Measurements from ENCODE around the gene OGA.
"Not testable (repeated sequence)": the region's sequence is repeated elsewhere in the genome, so short reads cannot be mapped to it uniquely, and the experiment has no call there.

Gene OGA

DNA sequence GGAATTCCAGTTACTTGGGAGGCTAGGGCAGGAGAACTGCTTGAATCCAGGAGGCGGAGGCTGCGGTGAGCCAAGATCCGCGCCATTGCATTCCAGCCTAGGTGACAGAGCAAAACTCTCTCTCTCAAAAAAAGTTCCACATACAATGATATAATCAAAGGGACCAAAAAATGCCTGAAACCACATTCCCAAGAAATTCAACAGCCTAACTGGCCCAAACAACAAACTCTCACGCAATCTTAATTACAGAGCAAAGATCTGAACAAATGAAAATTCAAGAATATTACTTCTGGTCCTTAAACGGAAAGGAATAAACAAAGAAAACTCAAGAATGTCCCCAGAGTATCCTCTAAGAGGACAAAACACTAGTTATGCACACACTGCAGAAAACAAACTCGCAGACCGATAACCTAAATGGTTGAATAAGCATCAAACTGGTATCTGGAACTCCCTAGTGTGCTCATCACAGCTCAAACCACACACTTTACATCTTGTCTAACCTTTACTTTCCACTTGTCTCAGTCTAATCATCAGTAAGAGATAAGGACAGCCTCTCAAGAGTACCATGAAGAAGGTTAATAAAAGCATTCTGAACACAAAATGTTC is 3.7 kb downstream of the OGA start:
- H3K27ac ChIP-seq = no peak overlapping the region
- no peak for DNase-seq (ENCODE audit: low read depth, low spot score)

- H3K27ac ChIP-seq = no peak overlapping the region
- no peak for DNase-seq (ENCODE audit: low read depth, low spot score)
These were observed 5.6 kb downstream of the OGA start for GRCh38 chr10:101812606-101813005.

GRCh38 chr10:101807158-101807557 is 11.1 kb downstream of the OGA start:
- no peak for DNase-seq (ENCODE audit: low read depth, low spot score)
- no peak overlapping the region for H3K27ac ChIP-seq

GRCh38 chr10:101803511-101803910 is 14.7 kb downstream of the OGA start:
- no peak for DNase-seq (ENCODE audit: low read depth, low spot score)
- no peak overlapping the region for H3K27ac ChIP-seq

- H3K27ac ChIP-seq = no peak overlapping the region
- DNase-seq (ENCODE audit: low read depth, low spot score) = no peak
These were observed 20.7 kb downstream of the OGA start for GRCh38 chr10:101797403-101798059.

DNA sequence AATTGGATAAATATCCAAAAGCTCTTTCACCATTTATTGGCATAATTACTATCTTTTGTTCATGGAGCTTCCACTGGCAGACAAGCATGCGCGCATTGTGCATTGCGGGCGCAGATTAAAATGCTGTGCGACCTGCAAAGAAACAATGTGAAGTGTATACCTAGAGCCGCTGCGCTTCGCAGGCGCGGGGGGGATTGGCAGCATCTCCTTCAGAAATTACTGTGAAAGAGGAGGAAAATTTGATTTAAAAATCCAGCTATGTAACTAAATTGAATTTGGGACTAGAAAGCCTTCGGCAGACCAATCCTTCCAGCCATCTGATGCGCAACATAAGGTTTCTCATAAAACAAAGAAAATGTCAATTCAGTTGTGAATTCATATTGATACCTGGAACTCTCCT is 24.7 kb downstream of the OGA start:
- no peak overlapping the region for H3K27ac ChIP-seq
- no peak for DNase-seq (ENCODE audit: low read depth, low spot score)

- H3K27ac ChIP-seq = no peak overlapping the region
- DNase-seq (ENCODE audit: low read depth, low spot score) = no peak
These were observed 28.6 kb downstream of the OGA start for GRCh38 chr10:101789686-101790085.

- DNase-seq (ENCODE audit: low read depth, low spot score); H3K27ac ChIP-seq: not testable (repeated sequence)
These were observed 29.0 kb downstream of the OGA start for GRCh38 chr10:101789231-101789630.

DNA sequence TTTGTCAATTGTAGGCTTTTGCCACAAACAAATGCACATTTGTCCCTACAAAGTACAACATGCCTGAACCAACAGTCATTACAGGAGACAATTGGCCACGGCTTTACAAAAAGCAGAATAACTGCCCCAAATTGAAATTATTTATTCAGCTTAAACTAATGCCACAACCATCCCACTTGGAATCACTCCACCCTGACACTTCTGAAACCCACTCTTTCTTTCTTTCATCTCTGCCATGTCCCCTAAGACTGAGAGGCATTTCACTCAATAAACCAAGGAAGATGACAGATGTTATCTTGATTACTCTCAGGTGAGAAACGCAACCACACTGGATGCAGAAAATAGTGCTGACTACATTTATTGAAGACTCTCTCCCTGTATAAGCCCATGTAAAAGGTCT is 32.4 kb downstream of the OGA start:
- DNase-seq (ENCODE audit: low read depth, low spot score) = no peak
- peak overlapping the region; percentile 62 for H3K27ac ChIP-seq

- no peak for DNase-seq (ENCODE audit: low read depth, low spot score)
- peak overlapping the region; percentile 62 for H3K27ac ChIP-seq
These were observed 33.7 kb downstream of the OGA start for GRCh38 chr10:101784558-101784957.

GRCh38 chr10:101783736-101784118 is 34.5 kb downstream of the OGA start:
- H3K27ac ChIP-seq = peak overlapping the region; percentile 62
- no peak for DNase-seq (ENCODE audit: low read depth, low spot score)

DNA sequence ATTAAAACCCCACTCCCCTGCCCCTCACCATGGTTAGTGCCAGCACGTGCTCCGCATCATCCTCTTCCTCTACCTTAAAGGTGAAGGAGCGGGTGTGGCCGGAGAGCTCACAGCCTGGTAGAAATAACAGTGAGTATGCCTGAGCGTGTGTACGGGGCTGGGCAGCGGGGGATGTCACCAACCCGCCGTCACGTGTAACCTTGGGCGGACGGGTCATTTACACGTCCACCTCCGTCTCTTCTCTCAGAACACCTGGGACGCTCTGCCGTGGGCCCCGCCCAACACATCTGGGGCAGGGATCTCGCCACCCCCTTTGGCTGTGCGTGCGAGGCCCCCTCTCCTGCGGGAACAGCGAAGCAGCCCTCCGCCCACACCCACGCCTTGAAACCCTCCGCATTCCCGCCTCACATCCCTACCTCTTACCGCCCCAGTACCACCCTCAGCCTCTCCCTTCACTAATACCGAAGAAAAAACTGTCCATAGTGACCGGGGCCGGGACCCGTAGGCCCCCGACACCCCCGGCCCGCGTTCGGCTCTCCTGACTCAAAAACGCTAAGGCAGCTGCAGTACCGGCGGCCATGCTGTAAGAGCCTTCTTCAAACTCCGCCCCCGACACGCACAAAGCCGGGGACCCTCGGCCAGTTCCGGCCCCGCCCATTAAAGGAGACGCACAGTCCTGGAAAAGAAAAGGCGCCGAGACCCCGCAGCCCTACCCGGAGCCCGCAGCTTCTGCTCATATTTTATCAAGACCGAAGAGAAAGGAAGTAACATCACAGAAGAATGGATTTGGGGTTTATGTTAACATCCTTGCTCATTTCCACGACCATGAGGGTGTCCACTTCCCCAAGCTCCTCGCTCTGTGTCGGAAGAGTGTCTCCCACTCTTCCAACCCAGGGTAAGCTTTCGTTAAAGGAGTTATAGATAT is 35.2 kb downstream of the OGA start, which contains the start of gene NPM3:
Gene NPM3 (minus strand): TSS at position 636 of the 925 bp plus-strand sequence. CDS start 56 bp downstream, at position 580.
- no peak for DNase-seq (ENCODE audit: low read depth, low spot score)

DNA sequence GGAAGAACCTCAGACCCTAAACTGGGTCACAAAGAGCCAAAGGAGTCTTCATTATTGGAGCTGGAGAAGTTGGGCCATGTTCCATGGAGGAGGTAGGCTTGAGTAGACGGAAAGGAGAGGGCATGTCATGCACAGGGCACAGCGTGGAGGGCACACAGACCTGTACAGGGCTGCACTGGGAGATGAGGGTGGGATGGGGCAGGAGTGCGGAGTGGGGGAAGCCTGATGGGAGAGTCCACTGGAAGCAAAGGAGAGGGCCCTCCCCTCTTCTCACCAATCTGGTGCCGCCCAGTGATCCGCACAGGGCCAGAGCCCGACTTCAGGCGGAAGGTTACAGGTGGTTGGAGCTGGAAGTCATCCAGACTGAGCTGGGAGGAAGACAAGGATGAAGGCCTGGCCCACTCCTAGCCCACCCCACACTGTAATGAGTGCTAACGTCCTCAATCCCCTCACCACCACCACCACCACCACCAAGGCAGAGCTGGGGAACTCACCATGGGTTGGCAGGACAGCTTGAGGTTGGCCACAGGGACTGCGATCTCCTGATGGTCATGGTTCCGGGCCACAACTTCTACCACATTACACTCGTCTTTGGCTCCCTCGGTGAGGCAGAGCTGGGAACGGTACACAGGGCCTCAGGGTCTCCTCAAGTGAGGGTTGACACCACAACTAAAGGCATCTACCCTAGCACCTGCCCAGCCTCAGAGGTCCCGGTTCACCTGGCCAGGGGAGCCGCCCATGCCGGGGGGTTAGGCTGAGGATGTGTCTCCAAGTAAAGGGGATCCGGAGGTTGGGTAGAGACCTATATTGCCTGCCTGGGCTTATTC is 36.0 kb downstream of the OGA start:
- peak overlapping the region; percentile 62 for H3K27ac ChIP-seq
- no peak for DNase-seq (ENCODE audit: low read depth, low spot score)

More for the DNA sequence above, 35.2 kb downstream of the OGA start, which contains the start of gene NPM3:
- peak within 1 kb of the TSS; percentile 62 for H3K27ac ChIP-seq

- no peak for DNase-seq (ENCODE audit: low read depth, low spot score)
- H3K27ac ChIP-seq = no peak overlapping the region
These were observed 36.6 kb downstream of the OGA start for GRCh38 chr10:101781655-101781983.

GRCh38 chr10:101780818-101781654 is 37.2 kb downstream of the OGA start:
- no peak for DNase-seq (ENCODE audit: low read depth, low spot score)
- no peak overlapping the region for H3K27ac ChIP-seq

DNA sequence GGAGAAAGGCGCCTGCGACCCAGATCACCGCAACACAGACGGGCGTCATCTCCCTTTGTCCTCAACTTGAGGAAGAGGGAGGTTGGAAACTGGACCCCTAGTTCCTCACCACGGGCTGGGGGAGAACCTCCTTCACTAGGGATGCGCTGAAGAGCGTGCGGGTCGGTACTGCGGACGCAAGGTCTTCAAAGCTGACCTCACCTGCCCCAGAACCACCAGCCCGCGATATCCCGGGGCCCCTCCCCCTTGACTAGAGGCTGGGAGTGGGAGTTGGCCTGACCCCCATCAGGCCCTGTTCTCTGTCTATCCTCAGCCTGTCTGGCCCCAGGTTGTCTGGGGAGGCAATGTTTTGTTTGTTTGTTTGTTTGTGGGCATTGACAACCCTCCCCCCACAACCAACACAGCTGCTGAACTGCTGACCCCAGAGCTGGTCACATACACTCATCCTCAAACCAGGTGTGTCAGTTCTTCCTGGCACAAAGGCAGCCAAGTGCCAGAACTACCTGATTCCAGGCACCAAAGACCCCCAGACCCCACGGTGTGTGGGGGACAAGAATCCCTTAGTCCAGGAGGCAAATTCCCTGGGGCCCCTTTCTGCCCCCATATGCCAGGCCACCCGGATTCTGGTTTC is 37.9 kb downstream of the OGA start:
- no peak overlapping the region for H3K27ac ChIP-seq
- no peak for DNase-seq (ENCODE audit: low read depth, low spot score)

DNA sequence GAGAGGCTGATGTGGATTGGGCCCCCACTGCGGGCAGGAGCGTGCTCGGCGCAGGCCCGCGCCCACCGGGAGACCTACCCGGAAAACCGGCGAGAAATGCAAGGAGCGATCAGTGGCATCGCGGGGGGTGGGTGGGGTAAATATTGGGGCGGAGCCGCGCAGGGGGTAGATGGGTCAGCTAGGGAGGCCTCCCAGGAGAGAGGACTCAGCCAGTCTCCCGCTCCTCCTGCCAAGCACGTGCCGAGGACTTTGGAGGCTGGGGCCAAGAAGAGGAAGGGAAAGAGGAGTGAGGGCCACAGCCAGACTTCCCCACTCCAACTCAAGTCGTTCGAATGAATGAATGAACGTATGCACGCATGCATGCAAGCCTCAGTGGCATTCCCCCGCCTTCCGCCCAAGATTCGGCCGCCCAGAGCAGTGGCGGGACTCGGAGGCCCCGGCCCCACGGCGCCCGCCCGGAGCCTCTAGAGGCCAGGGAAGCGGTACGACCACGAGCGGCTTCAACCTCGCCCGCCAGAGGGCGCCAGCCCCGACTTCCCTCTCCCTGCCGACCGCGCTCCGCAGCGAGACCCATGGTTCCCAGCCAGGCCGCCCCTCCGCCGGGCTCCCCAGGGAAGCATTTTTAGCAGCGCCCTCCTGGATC is 38.6 kb downstream of the OGA start:
- DNase-seq (ENCODE audit: low read depth, low spot score) = no peak
- no peak overlapping the region for H3K27ac ChIP-seq

GRCh38 chr10:101778781-101779543 is 39.3 kb downstream of the OGA start:
- no peak for DNase-seq (ENCODE audit: low read depth, low spot score)
- H3K27ac ChIP-seq = no peak overlapping the region
